Ishikawa (cell line): Measurements from ENCODE around the gene BABAM2.

Experiments
- CREB1 ChIP-seq: IDR thresholded peaks from 2 replicates; pipeline ENCODE4 v1.6.1; 2012; ENCODE audit warnings: low read depth
- EGR1 ChIP-seq: IDR thresholded peaks from 2 replicates; pipeline ENCODE4 v1.6.1; 2012
- EP300 ChIP-seq: IDR thresholded peaks from 2 replicates; pipeline ENCODE4 v1.6.1; 2012; ENCODE audit warnings: borderline replicate concordance
- NFIC ChIP-seq: IDR thresholded peaks from 2 replicates; pipeline ENCODE4 v1.6.1; 2012
- RAD21 ChIP-seq: IDR thresholded peaks from 2 replicates; pipeline ENCODE4 v1.6.1; 2012; ENCODE audit warnings: low read depth
- TAF1 ChIP-seq: IDR thresholded peaks from 2 replicates; pipeline ENCODE4 v1.6.1; 2012; ENCODE audit warnings: low read depth, mild to moderate bottlenecking
- TCF12 ChIP-seq: IDR thresholded peaks from 2 replicates; pipeline ENCODE4 v1.6.1; 2012; ENCODE audit warnings: low read depth
- TEAD4 ChIP-seq: IDR thresholded peaks from 2 replicates; pipeline ENCODE4 v1.6.1; 2012
- YY1 ChIP-seq: IDR thresholded peaks from 2 replicates; pipeline ENCODE4 v1.6.1; 2012; ENCODE audit warnings: low read depth
- ZBTB7A ChIP-seq: IDR thresholded peaks from 2 replicates; pipeline ENCODE4 v1.6.1; 2012; ENCODE audit warnings: low read depth
- TF ChIP-seq, protein P1 (sequence below): IDR thresholded peaks from 2 replicates; pipeline ENCODE4 v1.6.1; 2012; ENCODE audit warnings: low read depth, mild to moderate bottlenecking
- TF ChIP-seq, protein P2 (sequence below): IDR thresholded peaks from 2 replicates; pipeline ENCODE4 v1.6.1; 2012
- TF ChIP-seq, protein P3 (sequence below): IDR thresholded peaks from 2 replicates; pipeline ENCODE4 v1.6.1; 2012

DNA sequence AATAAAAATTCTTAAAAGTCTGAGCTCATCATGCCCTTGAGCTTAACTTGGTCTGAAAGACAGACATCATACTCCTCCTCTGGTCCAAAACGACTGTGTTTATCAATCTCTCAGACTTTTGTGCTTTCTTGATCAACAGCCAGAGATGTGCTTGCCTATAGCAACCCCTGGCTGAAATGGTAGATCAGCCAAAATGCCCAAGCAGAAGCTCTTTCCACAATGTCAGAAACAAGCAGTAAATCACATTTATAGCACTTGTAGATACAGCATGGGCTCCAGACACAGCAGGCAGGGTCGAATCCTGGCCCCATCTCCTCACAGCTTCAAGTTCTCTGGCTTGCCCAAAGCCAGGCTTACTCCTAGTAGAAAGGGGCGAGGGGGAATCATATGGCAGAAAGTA is 391.7 kb downstream of the BABAM2 start:
- TF ChIP-seq, protein P1, sequence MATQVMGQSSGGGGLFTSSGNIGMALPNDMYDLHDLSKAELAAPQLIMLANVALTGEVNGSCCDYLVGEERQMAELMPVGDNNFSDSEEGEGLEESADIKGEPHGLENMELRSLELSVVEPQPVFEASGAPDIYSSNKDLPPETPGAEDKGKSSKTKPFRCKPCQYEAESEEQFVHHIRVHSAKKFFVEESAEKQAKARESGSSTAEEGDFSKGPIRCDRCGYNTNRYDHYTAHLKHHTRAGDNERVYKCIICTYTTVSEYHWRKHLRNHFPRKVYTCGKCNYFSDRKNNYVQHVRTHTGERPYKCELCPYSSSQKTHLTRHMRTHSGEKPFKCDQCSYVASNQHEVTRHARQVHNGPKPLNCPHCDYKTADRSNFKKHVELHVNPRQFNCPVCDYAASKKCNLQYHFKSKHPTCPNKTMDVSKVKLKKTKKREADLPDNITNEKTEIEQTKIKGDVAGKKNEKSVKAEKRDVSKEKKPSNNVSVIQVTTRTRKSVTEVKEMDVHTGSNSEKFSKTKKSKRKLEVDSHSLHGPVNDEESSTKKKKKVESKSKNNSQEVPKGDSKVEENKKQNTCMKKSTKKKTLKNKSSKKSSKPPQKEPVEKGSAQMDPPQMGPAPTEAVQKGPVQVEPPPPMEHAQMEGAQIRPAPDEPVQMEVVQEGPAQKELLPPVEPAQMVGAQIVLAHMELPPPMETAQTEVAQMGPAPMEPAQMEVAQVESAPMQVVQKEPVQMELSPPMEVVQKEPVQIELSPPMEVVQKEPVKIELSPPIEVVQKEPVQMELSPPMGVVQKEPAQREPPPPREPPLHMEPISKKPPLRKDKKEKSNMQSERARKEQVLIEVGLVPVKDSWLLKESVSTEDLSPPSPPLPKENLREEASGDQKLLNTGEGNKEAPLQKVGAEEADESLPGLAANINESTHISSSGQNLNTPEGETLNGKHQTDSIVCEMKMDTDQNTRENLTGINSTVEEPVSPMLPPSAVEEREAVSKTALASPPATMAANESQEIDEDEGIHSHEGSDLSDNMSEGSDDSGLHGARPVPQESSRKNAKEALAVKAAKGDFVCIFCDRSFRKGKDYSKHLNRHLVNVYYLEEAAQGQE: no peak
- TF ChIP-seq, protein P2, sequence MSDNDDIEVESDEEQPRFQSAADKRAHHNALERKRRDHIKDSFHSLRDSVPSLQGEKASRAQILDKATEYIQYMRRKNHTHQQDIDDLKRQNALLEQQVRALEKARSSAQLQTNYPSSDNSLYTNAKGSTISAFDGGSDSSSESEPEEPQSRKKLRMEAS: no peak
- TF ChIP-seq TAF1 (no peak), ZBTB7A (no peak), RAD21 (no peak), EP300 (no peak), YY1 (no peak), EGR1 (no peak), TEAD4 (no peak), CREB1 (no peak), TCF12 (no peak), NFIC (no peak)
- TF ChIP-seq, protein P3, sequence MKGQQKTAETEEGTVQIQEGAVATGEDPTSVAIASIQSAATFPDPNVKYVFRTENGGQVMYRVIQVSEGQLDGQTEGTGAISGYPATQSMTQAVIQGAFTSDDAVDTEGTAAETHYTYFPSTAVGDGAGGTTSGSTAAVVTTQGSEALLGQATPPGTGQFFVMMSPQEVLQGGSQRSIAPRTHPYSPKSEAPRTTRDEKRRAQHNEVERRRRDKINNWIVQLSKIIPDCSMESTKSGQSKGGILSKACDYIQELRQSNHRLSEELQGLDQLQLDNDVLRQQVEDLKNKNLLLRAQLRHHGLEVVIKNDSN: no peak
